NCI-H2196 (cell line): ENCODE data around the gene SYNE1.
"Not testable (repeated sequence)": the region's sequence is repeated elsewhere in the genome, so short reads cannot be mapped to it uniquely, and the experiment has no call there.

Experiments used
- DNase-seq: peaks from one replicate; lab custom pipeline; 2025; ENCODE audit not compliant: unreplicated experiment; lab: John Stamatoyannopoulos, UW

Gene SYNE1

DNA sequence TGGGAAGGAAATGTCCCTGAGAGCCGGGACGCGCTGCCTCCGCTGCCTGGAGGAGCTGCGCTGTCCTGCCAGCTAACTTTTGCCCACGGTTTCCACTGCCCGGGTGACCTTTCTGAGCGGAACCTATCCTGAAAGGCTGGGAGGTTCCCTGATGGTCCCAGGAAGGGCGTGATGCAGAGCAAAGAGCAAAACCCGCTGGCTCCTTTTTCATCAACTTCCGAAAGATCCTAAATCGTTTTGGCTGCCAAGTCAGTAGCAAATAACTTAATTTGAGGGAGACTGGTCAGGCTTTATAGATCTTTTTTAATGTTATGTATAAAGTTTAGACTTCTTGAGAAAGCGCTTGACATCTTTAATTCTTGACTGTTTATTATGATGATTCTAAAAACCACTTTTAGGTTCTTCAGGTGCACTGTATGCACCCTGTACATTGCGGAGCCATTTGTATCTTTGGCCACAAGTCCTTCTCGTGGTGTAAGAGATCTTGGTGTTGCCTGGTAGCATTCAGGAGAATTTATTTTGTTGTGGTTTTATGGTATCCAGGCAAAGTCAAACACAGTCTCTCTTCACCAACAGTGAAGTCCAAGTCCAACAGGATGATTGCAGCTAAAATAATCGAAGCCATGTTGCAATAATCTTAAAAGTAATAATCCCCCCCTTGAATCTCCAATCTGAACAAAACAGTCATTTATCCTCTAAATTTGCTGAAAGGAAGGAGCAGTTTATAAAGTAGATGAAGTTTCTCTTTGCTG is at the start of gene SYNE1:
TSS of gene SYNE1 (minus strand) at position 67 of the 752 bp plus-strand sequence. CDS start 9,031 bp downstream, outside the sequence.
- no peak for DNase-seq

- DNase-seq: no peak
Measured at GRCh38 chr6:152685819-152686218, 48.7 kb upstream of the SYNE1 start.

DNA sequence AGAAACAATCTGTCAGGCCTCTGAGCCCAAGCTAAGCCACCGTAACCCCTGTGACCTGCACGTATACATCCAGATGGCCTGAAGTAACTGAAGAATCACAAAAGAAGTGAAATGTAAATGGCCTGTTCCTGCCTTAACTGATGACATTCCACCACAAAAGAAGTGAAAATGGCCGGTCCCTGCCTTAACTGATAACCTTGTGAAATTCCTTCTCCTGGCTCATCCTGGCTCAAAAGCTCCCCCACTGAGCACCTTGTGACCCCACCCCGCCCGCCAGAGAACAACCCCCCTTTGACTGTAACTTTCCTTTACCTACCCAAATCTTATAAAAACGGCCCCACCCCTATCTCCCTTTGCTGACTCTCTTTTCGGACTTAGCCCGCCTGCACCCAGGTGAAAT is 45.8 kb upstream of the SYNE1 start:
- DNase-seq: not testable (repeated sequence)

DNA sequence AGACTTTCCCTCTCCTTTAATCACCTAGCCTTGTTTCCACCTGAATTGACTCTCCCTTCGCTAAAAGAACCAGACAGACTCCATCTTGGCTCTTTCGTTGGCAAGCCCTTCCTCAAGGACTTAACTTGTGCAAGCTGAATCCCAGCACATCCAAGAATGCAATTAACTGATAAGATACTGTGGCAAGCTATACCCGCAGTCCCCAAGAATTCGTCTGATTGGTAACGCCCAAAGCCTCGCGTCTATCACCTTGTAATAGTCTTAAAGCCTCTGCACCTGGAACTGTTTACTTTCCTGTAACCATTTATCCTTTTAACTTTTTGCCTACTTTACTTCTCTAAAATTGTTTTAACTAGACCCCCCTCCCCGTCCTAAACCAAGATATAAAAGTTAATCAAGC is 45.0 kb upstream of the SYNE1 start:
- DNase-seq: no peak

DNA sequence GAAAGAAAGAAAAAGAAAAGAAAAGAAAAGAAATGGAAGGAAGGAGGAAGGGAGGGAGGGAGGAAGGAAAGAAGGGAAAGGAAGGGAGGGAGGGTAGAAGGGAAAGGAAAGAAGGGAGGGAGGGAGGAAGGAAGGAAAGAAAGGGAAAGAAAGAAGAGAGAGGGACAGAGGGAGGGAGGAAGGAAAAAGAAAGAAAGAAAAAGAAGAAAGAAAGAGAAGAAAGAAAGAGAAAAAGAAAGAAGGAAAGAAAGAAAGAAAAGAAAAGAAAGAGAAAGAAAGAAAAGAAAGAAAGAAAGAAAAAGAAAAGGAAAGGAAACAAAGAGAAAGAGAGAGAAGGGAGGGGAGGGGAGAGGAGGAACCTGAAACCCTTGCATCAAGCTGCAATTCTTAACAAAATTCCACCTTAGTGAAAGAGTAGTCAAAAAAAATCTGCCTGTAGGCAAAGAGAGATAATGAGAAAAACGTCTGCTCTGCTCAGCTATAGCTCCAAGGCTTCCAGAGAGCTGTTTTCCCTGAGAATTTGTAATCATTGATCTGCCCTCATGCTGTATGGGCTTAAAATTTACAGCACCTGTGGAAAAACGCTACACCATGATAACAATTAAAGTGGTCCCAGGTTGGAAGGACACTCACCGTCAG is 43.8 kb upstream of the SYNE1 start:
- no peak for DNase-seq

GRCh38 chr6:152680151-152680550 is 43.0 kb upstream of the SYNE1 start:
- no peak for DNase-seq

- no peak for DNase-seq
Measured at GRCh38 chr6:152673236-152673635, 36.1 kb upstream of the SYNE1 start.

DNA sequence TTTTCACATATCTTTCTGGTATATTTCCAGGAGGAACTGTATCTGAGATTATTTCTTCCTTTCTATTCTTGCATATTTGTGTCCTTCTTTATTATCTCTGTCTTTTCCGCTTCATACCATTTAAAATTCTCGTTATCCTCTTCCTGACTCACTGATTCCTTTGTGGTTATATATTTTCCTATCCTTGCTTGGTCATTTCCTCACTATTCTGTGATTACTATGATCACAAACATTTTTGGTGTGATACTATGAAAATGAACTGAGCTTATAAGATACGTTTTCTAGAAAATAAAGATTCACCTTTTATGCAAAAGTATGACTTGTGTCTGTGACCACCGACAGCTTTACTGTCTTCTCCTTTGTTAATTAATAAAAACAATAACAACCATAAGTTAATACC is 34.0 kb upstream of the SYNE1 start:
- DNase-seq: no peak

- DNase-seq: peak; percentile 12
Measured at GRCh38 chr6:152669895-152670294, 32.7 kb upstream of the SYNE1 start.

GRCh38 chr6:152661776-152662175 is 24.6 kb upstream of the SYNE1 start:
- DNase-seq: no peak

DNA sequence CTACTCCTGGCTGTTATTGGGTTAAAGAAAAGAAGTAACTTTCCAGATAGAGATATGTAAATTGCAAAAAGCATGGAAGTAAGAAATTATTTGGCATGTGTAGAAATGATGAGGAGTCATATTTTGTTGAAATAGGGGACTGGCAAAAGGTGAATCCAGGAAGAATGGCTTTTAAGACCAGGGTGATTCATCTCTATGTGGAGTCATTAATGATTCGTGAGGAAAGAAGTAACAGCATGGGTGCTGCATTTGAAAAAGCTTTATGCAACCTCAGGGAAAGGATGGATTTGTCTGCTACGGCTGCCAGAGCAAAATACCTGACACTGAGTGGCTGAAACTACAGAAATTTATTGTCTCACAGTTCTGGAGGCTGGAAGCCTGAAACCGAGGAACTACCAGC is 14.8 kb upstream of the SYNE1 start:
- DNase-seq: no peak

DNA sequence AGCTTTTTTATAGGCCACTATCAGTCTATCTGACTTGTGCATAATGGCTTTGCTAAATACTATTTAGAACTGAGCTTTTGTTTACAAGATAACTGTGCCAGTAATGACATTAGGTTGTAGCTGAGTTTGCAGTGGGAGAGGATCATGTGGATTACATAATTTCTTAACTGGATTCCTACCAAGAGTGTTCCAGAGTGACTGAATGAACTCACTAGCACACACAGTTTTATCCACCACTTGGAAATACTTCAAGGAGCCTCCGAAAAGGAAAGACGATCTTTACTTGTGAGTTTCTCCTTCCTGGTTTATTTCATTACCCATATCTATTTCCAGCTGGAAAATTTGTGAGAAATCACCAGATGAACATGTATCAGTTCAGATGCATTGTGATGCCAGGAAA is 10.9 kb upstream of the SYNE1 start:
- no peak for DNase-seq

- DNase-seq: not testable (repeated sequence)
Measured at GRCh38 chr6:152646732-152647131, 9.6 kb upstream of the SYNE1 start.

GRCh38 chr6:152642578-152643375 is 5.6 kb upstream of the SYNE1 start:
- peak; percentile 16 for DNase-seq

DNA sequence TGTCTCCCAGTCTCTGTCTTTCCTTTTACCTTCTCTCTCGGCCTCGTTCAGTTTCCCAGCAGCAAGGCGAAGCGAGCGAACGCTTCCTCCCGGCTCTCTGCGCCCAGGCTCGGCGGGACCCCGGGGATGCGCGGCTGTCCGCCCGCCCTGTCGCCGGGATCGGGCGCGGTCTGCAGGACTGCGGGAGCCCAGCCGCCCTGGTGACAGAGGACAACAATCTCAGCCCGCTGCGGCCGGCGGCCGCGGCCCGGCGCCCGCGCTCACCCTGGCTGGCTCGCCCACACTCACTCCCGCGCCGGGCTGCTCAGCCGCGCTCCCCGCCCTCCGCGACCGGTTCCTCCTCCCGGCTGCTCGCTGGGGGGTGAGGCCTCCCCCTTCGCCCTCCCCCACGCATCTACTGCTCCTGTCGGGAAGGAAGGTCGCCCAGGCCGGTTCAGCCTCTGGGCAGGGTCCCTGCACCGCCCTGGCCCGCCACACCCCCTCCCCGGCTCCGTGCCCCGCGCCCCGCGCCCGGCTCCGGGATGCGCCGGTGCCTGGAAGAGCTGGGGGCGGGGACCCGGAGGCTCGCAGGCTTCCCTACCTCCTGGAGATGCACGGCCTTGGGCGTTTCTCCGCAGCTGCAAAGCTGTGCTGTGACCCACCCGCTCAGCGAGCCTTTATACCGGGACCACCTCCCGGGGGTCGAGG is 410 bp downstream of the SYNE1 start:
- no peak for DNase-seq

- no peak for DNase-seq
Measured at GRCh38 chr6:152636021-152636608, 1.0 kb downstream of the SYNE1 start.

- DNase-seq: no peak
Measured at GRCh38 chr6:152634773-152635172, 2.4 kb downstream of the SYNE1 start.

GRCh38 chr6:152632121-152632782 is 4.9 kb downstream of the SYNE1 start:
- DNase-seq: no peak

DNA sequence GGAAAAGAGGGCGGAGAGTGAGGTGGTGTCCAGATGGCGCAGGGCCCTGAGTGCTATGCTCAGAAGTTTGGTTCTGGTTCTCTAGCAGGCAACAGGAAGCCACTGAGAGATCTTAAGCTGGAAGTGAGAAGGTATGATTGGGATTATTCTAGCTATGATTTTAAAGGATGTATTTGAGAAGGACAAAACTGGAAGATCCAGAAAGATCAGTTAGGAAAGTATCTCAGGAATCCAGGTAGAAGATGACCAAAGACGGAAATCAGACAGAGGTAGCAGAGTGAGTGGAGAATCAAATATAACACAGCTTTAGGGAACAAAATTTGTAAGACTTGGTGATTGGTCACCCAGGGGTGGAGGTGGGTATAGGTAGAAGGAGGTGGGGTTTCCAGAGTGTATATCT is 5.8 kb downstream of the SYNE1 start:
- DNase-seq: no peak

DNA sequence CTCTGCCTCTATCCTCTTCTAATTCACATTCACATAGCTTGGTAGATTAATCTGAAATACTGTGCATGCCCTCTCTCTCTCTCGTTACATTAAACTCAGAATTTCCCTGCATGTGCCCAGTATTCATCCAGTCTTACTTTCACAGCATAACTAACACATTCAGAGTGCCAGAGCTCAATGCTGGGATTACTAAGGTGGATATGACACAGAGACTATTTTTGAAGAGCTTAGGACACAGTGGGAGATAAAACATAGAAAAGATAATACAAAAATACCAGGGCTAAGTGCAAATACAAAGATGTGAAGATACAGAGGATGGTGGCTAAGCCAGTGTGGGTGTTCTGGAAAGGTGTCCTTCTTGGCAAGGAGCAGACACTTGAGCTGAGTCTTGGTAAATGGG is 6.3 kb downstream of the SYNE1 start:
- no peak for DNase-seq
